Germinal center (tissue), 1 donor: ENCODE results near the gene H2BK1.

Source experiments
- DNase-seq: peaks from one replicate; pipeline ENCODE4 v3.0.0; 2012; ENCODE audit warnings: mixed read lengths, low spot score

Gene H2BK1

DNA sequence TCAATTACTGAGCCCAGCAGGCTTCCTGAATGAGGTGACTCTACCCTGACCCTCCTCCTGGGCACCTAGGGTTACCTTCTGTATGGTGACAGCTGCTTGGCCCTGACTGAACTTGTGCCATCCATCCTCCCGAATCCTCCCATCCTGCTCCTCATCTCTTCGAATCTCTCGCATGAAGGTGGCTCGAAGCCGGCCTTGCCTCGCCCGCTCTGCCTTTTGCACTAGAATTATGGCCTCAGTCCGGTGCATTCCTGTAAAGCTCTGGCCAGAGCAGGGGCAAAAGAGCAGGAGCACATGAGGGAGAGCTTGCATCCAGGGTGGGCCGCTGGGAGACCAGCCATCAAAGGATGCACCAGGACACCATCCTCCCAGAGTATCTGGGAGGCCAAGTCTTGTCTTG lies 7.5 kb downstream of the H2BK1 start:
- no peak for DNase-seq

DNA sequence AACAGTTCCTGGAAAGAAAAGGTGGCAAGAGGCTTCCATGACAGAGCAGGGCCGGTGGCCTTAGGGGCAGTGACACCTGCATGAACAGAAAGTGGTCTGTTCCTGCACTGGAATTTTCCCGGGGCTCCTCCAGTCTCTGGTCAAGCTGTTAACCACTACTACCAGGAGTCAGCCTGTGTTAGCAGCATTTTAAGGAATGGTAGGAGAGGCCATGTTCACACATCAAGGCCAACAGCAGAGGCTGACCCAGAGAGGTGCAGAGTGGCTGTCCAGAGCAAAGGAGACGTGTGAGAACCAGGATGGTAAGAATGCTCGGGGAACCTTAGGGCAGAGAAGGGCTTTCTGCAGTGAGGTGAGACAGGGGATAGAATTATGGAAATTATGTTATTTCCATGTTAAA lies 8.5 kb downstream of the H2BK1 start:
- DNase-seq: no peak

DNA sequence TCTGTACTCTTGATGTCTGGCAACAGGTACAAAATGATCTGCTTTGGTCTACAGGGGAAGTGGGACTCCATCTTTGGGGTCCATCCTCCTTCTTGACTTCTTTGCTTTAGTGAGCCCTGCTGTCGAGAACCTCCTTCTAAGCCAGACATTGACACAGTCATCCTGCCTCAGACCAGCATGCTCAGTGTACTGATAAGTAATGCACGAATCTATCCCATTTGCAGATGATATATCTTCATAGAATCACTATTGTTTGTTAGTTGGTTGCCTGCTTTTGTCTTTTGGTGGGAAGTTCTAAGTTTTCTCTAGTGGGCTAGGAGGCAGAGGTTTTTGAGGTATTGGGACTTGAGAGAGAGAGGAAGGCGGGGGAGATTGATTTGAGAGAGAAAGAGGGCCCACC lies 8.9 kb downstream of the H2BK1 start:
- no peak for DNase-seq

DNA sequence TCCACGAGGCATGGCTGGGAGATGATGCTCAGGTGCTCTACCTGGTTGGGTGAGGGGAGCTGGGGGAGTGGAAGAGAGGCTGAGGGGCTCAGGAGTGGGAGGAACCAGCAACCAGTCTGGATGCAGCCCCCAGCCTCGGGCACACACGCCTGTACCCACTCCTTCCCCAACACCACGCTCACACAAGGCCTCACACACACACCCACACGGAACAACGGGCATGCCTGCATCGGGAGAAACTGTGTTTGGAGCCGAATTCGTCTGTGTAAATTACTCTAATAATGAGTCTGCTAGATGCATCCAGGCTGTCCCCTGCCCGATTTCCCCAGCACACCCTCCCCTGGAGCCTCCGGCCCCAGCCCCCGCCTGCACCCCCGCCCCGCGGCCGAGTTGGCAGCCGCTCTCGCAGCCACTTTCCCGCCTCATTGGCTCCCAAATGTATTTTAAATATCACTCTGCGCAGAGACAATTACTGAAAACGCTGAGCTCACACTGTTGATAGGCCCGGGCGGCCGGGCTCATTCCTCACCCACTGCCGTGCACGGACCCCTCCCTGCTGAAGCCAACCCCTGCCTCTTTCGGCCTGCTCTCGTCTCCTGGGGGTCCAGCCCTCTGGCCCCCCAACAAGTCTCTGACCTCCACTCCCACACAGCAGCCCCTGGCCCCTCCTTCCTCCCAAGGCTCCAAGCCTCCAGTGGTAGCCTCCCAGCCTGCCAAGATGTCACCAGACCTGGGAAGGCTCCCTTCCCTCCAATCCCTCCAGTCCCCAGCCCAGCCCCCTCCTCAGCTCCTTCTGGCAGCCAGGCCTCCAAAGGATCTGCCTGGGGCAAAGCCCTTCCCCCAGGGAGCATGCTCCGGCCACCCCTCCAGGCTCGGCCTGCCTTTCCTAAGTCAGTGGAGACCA lies 11.1 kb downstream of the H2BK1 start:
- no peak for DNase-seq

DNA sequence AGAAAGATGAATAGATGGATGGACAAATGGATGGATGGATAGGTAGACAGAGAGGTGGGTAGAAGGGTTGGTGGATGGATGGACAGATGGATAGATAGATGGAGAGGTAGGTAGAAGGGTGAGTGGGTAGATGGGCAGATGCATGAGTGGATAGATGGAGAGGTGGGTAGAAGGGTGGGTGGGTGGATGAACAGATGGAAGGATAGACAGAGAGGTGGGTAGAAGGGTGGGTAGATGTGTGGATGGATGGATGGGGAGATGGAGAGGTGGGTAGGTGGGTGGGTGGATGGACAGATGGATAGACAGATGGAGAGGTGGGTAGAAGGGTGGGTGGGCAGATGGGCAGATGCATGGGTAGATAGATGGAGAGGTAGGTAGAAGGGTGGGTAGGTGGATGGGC lies 12.4 kb downstream of the H2BK1 start:
- no peak for DNase-seq

DNA sequence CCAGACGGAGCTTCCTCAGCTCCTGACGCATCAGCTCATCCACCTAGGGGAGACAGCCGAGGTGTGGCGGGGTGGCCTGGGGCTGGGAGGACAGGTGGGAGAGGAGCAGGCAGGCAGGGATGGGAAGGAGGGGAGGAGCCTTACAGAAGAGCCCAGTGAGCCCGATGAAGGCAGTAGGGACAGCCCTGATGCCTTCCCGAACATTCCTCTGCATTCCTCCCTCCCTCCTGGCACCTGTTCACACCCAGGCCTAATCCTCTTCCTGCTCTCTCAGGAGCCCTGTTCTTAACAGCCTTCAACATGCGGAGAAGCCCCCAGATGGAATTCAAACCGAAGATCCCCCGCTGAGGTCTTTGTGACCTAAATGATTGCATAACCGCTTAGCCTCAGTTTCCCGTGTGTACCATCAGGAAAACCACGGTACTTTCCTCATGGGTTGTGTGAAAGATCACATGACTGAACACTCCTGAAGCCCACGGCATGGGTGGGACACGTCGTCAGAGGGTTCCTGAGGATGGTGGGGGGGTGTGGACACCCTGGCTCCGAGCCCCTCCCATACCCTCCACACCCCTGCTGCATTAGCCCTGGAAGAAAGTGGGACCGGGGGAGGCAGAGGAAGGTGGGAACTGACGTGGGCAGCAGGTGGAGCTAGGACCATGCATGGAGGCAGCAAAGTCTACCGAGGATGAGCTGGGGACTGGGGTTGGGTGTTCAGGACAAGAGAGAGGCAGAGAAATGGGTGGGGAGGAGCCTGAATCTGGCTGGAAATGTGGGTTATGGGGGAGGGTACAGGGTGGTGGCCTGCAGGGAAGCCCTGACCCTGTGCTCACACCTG lies 14.5 kb downstream of the H2BK1 start:
- DNase-seq: no peak

DNA sequence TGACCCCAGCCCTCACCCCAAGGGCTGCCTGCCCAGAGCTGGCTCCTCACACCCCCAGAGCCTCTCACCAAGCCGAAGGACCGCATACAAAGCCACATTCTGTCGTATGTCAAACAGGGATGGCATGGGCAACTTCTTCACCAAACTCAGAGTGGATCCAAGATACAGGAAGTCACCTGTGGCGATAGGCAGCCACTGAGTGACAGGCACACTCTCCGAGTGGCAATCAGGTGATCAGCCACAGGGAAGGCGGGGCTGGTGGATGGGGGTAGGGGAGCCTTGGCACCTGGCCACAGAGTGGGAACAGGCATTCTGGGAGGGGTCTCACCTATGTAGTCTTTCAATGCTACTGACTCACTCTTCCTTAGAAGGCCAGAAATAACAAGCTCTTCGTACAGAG lies 16.1 kb downstream of the H2BK1 start:
- DNase-seq: no peak

DNA sequence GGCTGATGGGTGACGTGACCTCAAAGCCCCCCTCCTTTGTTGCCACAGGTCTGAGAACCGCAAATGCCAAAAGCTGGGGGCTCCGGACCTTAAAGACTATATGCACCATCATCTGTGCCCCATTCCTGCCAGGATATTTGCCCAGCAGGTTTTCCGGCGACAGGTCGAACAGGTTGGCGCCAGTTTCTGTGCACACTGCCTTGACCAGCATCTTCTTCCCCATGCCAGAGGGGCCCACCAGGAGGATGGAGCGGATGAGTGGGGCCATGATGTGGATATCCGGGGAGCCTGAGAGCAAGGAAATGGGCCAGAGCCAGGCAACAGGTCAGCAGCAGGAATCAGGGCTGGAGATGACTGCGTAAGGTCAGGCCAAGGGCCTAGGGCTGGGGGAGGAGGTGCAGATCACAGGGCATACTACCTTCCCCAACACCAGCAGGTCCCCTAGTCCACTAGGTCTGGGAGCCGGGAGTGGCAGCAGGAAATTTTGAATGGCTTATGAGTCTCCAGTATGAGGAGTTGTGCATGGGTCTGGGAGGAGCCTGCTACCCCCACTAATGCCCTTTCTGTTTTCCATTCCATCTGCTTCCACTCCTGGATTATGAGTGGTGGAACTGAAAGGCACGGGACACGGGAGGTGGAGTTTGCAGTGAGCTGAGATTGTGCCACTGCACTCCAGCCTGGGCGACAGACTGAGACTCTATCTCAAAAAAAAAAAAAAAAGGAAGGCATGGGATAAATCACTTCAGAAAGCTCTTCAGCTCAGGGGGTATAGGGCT lies 16.9 kb downstream of the H2BK1 start:
- DNase-seq: no peak

DNA sequence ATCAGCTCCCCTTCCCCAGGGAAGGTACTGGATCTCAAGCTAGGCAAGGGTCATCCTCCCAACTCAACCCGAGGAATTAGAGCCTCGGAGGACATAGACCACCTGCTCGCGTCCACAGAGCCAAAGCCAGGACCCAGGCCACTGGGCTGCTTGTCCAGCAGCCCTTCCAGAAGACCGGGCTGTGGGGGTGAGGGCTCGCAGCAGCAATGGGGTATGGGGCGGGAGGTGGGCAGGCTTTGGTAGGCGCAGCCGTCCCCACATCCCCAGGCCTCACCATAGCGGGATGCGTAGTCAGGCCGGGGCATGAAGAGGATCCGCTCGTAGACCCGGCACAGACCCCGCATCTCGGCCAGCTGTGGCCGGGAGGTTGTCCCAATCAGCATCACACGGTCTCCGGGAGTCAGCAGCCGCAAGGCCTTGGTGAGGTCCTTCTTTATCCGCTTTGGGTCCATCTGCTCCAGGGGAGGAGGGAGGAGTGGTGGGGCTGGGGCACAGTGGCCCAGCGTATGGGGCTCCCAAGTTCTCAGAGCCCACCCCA lies 18.2 kb downstream of the H2BK1 start:
- DNase-seq: no peak

DNA sequence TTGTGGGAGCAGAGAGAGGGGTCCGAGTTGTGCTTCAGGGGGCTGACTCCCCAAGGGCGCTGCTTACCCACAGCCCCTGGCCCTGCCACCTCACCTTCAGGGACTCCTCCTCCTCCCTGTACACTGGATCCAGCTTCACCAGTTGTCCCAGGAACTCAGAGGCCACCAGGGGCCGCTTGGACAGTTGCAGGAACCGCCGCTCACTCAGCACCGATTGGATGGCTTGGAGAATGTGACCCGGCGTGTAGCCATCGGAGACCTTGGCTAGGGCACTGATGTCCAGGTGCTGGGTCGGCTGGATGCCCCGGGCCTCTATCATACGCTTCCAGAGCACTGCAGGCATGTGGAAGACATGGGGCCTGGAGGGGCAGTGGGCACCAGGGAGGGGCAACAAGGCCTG lies 18.7 kb downstream of the H2BK1 start:
- no peak for DNase-seq

DNA sequence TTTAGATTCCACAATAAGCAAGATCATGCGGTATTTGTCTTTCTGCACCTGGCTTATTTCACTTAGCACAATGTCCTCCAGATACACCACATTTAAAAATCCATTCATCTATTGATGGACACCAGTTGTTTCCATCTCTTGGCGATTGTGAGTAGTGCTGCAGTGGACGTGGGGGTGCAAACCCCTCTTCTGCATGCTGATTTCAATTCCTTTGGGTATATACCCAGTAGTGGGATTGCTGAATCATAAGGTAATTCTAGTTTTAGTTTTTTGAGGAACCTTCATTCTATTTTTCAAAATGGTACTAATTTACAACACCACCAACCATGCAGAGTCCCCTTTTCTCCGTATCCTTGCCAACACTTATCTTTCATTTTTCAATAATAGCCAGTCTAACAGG lies 21.2 kb downstream of the H2BK1 start:
- no peak for DNase-seq

DNA sequence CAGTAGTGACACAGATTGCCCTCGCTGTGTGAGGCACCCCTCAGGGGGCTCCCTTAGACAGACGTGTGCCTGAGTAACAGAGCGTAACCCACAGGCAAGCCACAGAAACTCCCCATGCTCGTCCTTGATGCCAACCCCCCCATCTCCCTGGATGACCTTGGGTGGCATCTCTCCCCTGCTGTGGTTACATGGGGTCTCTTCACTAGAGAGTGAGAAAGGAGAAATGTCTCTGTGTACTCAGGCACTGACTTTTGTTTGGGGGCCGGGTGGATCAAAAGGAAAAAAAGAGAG lies 22.1 kb downstream of the H2BK1 start:
- no peak for DNase-seq

DNA sequence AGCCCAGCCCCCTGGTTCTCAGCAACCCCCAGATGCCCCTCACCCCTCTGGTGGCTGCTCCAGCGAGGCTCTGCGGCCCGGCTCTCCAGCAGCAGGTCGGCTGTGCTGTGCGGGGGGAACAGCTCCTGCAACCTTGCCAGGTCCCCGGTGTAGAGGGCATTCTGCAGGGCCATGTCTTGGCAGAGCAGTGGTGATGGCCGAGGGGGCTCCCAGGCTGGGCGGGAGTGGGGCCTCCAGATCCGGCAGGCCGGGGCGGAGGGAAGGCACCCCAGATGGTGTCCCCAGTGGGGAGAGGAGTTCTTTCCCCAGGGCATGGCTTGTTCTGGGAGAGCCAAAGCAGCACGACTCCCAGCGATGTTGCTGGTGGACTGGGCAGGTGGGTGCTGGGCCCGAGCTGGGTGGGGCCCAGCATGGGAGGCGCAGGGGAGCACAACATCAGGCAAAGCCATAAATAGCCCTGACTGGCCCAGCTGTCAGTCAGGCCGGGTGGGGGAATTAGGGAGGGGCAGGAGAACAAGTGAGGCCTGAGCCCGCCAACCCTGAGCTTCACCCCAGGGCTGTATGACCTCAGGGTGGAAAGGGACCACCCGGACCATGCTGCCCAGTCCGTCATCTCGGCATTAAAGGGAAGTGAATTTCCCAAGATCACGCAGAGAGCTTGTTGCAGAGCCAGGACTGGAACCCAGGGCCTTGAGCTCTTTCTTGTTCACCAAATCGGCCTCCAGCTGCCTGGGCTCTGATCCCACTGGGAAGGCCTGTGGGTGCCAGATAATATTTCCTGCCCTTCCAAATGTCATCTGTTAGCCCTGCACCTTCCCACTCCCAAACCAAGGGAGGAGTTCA lies 22.7 kb downstream of the H2BK1 start:
- DNase-seq: no peak

DNA sequence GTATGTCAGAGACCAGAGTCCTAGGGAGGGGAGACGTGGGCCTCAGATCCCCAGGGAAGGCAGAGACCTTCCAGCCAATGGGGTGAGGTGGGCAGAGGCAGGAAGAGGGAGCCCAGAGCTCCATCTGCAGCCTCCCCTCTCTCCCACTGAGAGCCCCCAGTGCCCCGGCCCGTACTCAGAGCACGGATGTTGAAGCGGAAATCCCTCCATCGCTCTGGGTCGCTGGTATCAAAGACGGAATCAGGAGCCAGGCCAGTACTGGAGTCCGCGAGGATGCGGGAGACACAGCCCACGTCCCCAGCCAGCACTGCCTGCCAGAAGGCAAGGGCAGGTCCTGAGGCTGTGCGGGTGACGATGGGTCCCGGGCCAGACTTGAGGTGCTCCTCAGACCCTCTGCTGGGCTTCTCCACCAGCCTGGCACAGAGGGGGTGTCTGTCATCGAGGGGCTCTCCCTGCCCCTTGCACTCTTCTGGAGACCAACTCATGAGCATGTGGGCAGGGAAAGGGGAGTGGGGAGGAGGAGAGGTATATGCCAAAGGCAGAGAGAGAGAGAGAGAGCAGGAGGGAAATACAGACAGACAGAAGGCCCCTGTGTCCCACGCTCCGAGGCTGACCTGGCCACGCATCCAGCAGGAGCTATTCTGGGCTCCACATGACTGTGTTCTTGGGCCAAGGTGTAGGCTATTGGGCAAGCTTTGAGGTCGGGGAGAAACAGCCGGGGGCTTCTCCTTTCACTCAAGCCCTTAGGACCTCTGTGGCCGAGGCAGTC lies 23.5 kb downstream of the H2BK1 start, which contains the start of gene ASB10:
Gene ASB10 (minus strand): TSS at position 611 of the 769 bp plus-strand sequence. CDS start 120 bp downstream, at position 491.
- no peak for DNase-seq

DNA sequence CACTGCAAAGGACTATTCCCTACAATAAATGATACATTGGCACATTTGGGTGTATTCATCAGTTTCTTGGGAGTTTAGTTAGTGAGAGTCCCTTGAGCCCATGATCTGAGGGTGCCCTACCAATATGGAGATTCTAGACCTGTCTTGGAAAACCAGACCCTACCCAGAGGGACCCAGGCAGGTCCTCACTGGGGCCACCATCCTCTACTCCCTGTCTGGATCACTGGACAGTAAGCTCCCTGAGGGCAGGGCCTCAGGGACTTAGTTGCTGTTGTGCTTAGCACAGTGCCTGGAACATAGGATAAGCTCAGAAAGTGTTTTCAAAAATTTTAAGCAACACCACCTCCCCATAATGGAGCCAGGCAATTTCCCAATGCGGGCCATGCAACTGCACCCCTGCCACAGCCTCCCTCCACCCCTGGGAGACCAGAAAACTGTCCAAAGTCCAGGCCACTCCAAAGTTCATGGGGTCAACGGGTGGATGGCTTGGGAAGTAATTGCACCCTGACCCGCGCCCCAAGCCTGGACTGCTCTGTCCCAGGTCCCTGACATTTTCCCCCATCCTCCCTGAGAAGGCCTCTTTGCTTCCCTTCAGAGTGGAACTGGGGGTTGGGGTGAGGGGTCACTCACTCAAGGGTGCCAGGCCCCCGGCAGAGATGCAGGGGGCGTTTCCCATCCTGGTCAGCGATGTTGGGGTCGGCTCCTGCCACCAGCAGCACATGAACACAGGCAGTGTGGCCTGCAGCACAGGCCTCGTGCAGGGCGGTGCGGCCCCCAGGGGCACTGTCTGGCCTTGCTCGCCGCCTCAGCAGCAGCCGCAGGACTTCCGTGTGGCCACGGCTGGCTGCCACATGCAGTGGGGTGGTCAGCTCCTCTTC lies 24.3 kb downstream of the H2BK1 start:
- DNase-seq: no peak

DNA sequence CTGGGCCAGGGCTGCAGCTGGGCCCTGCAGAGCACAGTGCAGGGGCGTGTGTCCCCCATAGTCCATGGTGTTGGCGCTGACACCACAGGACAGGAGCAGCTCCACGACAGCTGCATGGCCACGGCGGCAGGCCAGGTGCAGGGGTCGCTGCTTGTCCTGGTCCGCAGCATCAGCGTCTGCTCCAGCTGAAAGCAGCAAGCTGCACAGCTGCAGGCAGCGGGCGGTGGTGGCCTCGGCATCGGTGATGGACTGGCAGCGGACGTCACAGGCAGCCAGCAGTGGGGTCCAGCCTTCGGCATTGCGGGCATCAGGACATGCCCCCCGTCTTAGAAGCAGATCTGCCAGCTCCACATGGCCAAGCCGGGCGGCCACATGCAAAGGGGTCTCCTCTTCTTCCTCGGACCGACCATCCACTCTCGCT lies 29.3 kb downstream of the H2BK1 start:
- no peak for DNase-seq

DNA sequence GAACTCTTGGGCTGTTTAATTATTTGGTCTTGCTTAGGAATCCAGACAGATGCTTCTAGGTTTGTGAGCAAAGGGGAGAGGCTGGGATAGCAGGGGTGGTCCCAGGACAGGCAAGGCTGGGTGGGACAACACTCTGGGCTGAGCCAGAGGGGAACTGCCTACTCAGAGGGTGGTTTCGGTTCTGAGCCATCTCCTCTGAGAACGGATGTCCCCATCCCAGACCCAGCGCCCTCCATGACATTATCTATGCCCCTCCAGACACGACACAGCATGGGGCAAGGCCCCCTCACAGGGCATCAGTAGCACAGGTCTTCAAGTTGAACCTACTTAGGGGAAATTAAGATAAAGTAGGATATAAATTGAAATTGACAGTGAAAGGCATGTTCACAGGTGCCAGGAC lies 30.3 kb downstream of the H2BK1 start:
- DNase-seq: no peak

DNA sequence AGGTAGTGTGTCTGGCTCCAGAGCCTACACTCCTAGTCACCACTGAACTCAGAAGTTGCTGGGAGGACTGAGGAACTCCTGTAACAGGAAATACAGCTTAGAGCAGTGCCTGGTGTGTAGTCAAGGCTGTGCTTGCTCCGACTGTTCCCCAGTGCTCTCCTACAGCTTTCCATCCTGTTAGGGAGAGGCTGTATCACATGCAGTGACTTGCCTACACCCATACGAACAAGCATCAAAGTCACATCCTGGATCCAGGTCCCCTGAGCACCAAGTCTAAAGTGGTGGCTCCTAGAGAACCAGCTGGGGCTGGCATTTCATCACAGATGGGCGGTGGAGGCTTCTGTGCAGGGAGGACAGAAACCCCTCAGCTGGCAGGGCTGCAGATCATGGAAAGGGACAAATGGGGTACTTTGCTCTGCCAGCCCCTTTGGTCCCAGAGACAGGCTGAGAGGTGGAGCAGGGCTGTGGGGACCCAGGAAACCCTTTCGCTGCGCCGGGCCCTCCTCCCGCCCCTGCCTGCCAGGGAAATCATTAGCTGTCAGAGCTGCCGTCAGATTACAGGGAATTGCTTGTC lies 30.9 kb downstream of the H2BK1 start:
- DNase-seq: no peak

DNA sequence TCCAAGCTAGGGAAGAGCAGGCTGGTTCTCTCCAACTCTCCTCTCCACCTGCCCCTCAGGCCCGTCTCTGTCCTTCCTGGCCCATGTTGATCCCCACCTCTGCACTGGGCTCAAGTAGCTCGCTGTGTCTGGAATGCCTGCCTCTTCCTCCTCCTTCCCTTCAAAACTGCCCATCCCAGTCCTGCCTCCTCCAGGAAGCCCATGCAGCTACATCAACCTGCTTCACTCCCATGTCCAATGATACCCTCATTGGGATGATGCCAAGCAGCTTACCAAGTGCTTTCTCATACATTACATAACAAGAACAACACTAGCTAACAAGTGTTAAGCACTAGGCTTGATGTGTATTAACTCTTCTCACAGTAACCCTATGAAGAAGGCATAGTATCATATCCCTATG lies 31.5 kb downstream of the H2BK1 start:
- DNase-seq: no peak
